Esophagus muscularis mucosa (tissue), 4 donors: ENCODE data around the gene SGIP1. TPM values are rescaled to one million over a fixed set of nuclear protein-coding genes. Genes with fewer than 3 reads are reported as not detected.
A peak's percentile ranks its signal among the peaks of the same experiment; 100 is the strongest.

ENCODE experiments used
- DNase-seq: peaks from one replicate; pipeline ENCODE4 v3.0.0-alpha.2; 2017; ENCODE audit errors: extremely low spot score
- H3K27ac ChIP-seq, 4 donors: fragments of 200-600 bp; sonication (generic); replicated peaks in 1 of 4; 1 replicate in 3 of 4; 2 replicates in 1 of 4; pipeline ENCODE4 v1.5.1; 2016 to 2019; ENCODE audit warnings: mild to moderate bottlenecking in 1 of 4
- H3K27me3 ChIP-seq, 4 donors: fragments of 200-600 bp; sonication (generic); one replicate each; pipeline versions ENCODE4 v1.5.1 to v1.6.0; 2016 to 2019
- H3K36me3 ChIP-seq, 4 donors: fragments of 200-600 bp; sonication (generic); one replicate each; pipeline ENCODE4 v1.5.1; 2016 to 2019
- H3K4me1 ChIP-seq, 4 donors: fragments of 200-600 bp; sonication (generic); one replicate each; pipeline ENCODE4 v1.5.1; 2016 to 2019
- H3K4me3 ChIP-seq, 4 donors: fragments of 200-600 bp; sonication (generic); 1 replicate in 2 of 4; 2 replicates in 2 of 4; pipeline ENCODE4 v1.5.1; 2016 to 2019; ENCODE audit warnings: mild to moderate bottlenecking in 4 of 4, moderate library complexity in 1 of 4
- H3K9me3 ChIP-seq, 4 donors: fragments of 200-600 bp; sonication (generic); 1 replicate in 3 of 4; 2 replicates in 1 of 4; pipeline ENCODE4 v1.5.1; 2016 to 2019
- EP300 ChIP-seq: sonication (generic); formaldehyde crosslinking; IDR thresholded peaks from one replicate; pipeline ENCODE4 v1.6.1; 2017; ENCODE audit warnings: antibody characterized with exemption
- POLR2A ChIP-seq: fragments of 450-650 bp; IDR thresholded peaks from one replicate; pipeline ENCODE4 v1.6.1; 2017; ENCODE audit warnings: antibody characterized with exemption, moderate library complexity, mild to moderate bottlenecking, low read depth
- POLR2AphosphoS5 ChIP-seq, 2 donors: sonication (generic); formaldehyde crosslinking; IDR thresholded peaks; one replicate each; pipeline ENCODE4 v1.6.1; 2017; ENCODE audit warnings: antibody characterized with exemption in 2 of 2
- WGBS: methylation state at CpG from one replicate; pipeline ENCODE4 v1.1.5; 2018; 5-methylcytosine and 5-hydroxymethylcytosine counted together
- intact Hi-C: fragments of 100-400 bp; cut with DNase I; formaldehyde crosslinking; loops from one replicate; pipeline ENCODE4 v1.15.1; 2023
- total RNA-seq, 4 donors: library from RNA; depleted of rRNA; stranded (reverse); fragments of >200 nt; gene quantifications; one replicate each; pipeline versions ENCODE4 v1.1.0 to v1.2.1, GENCODE V29; 2016
- TF ChIP-seq, protein P1 (sequence below), 3 experiments: fragments of 200-600 bp in 2 of 3; fragments of 450-650 bp in 1 of 3; sonication (generic) in 2 of 3; IDR thresholded peaks; one replicate each; pipeline ENCODE4 v1.5.1; 2017 to 2019; ENCODE audit warnings: antibody characterized with exemption in 3 of 3, mild to moderate bottlenecking in 2 of 3, moderate library complexity in 1 of 3

The SGIP1 gene
- total RNA-seq, 4 donors from 2014 or later = 9.1 to 16.2 (median 11.8) TPM

DNA sequence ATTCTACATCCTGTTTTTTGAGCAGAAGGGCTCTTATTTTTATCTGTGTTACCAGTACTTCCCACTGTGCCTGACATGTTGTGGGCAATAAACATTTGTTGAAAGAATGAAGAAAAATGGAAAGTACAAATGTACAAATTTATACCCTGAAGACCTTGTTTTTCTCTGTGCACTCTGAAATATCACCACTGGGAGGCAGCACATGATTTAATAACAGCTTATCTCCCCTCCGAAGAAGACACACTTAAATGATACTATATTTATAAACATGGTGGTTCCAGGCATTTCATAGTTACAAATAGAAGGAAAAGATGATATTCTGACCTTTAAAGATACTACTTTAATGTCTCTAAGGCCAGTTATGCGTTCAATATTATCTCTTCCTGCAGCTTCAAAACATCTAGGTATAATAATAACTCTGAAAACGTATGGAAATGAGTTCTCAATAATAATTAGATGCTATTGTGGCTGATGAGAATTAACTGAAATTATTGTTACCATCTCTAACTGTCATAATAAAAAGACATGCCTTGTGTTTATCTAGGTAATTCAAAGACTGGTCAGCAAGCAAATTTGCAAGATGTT lies 231.1 kb downstream of the SGIP1 start:
- Histone ChIP-seq H3K36me3 (no peaks in the 10 kb centered on the region), H3K9me3 (no peaks in the 10 kb centered on the region), H3K27me3 (no peaks in the 10 kb centered on the region), H3K4me1 (peaks cover 0 to 3% (median 0%) of the 10 kb centered on the region in 4 donors), H3K27ac (no peak overlapping the region), H3K4me3 (no peak overlapping the region)
- intact Hi-C loops = loop anchor here (2.0 to 10.0 kb wide), 2 partner anchors 384 to 450 kb away; no protein-coding TSS in a partner anchor
- no peak for TF ChIP-seq EP300
- TF ChIP-seq, protein P1, sequence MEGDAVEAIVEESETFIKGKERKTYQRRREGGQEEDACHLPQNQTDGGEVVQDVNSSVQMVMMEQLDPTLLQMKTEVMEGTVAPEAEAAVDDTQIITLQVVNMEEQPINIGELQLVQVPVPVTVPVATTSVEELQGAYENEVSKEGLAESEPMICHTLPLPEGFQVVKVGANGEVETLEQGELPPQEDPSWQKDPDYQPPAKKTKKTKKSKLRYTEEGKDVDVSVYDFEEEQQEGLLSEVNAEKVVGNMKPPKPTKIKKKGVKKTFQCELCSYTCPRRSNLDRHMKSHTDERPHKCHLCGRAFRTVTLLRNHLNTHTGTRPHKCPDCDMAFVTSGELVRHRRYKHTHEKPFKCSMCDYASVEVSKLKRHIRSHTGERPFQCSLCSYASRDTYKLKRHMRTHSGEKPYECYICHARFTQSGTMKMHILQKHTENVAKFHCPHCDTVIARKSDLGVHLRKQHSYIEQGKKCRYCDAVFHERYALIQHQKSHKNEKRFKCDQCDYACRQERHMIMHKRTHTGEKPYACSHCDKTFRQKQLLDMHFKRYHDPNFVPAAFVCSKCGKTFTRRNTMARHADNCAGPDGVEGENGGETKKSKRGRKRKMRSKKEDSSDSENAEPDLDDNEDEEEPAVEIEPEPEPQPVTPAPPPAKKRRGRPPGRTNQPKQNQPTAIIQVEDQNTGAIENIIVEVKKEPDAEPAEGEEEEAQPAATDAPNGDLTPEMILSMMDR (IDR thresholded peaks at IDR 0.05) = peak; percentile 69 to 77 (median 72)
- 23% methylated on average over 3 of the region's 3 CpGs for WGBS
- DNase-seq = no peak

DNA sequence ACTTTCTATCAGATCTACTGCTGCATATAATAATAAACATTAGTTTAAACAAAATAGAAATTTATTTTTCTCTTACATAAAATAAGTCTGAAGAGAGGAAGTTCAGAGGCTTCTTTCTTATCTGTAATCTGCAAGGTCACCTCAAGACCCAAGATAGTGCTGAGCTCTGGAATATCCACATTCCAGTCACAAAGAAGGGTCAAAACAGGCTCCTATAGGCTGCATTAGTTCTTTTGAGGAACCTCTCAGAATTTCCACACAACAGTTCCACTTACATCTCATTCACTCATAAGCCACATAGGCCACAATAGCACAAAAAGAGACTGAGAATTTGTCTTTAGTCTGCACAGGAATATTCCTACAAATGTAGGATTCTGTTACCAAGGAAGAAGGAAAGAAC lies 233.7 kb downstream of the SGIP1 start:
- Histone ChIP-seq H3K4me3 (no peak overlapping the region), H3K4me1 (peaks cover 0 to 3% (median 0%) of the 10 kb centered on the region in 4 donors), H3K27ac (no peak overlapping the region), H3K9me3 (no peaks in the 10 kb centered on the region), H3K27me3 (no peaks in the 10 kb centered on the region), H3K36me3 (no peaks in the 10 kb centered on the region)
- no peak for TF ChIP-seq POLR2AphosphoS5 (IDR thresholded peaks at IDR 0.05)
- TF ChIP-seq, protein P1 (IDR thresholded peaks at IDR 0.05) = no peak
- no peak for TF ChIP-seq POLR2A
- TF ChIP-seq EP300 = no peak
- no peak for DNase-seq
- intact Hi-C loops = loop anchor here (10.0 kb wide), 1 partner anchor 447 kb away; no protein-coding TSS in a partner anchor

DNA sequence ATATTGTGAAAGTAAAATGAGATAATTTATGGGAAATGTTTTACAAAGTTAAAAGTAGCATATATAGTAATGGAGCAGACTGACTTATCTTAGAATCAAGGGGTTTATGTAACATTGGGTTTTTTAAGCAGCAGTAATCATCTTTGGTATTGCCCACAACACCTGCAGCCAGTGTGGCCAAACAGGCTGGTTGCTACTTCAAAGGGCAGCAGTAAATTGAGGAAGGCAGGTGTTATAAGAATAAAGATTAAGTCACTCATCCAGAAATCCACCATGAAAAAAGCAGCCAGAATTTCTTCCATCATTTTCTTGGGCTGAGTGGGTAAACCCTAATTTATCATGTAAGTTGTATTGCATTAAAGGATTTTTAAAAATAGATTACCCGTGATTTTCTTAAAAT lies 235.0 kb downstream of the SGIP1 start:
- H3K4me3 ChIP-seq = no peak overlapping the region
- no peak for DNase-seq
- TF ChIP-seq, protein P1 (IDR thresholded peaks at IDR 0.05) = no peak
- TF ChIP-seq EP300 (no peak), POLR2A (no peak), POLR2AphosphoS5 (IDR thresholded peaks at IDR 0.05) (no peak)
- no peaks in the 10 kb centered on the region for H3K9me3 ChIP-seq
- 88% methylated on average over 1 of the region's 1 CpG for WGBS
- no peak overlapping the region for H3K27ac ChIP-seq
- no peaks in the 10 kb centered on the region for H3K27me3 ChIP-seq
- H3K36me3 ChIP-seq = no peaks in the 10 kb centered on the region
- peaks cover 0 to 3% (median 0%) of the 10 kb centered on the region in 4 donors for H3K4me1 ChIP-seq
- intact Hi-C loops = loop anchor here (10.0 kb wide), 1 partner anchor 446 kb away; no protein-coding TSS in a partner anchor

DNA sequence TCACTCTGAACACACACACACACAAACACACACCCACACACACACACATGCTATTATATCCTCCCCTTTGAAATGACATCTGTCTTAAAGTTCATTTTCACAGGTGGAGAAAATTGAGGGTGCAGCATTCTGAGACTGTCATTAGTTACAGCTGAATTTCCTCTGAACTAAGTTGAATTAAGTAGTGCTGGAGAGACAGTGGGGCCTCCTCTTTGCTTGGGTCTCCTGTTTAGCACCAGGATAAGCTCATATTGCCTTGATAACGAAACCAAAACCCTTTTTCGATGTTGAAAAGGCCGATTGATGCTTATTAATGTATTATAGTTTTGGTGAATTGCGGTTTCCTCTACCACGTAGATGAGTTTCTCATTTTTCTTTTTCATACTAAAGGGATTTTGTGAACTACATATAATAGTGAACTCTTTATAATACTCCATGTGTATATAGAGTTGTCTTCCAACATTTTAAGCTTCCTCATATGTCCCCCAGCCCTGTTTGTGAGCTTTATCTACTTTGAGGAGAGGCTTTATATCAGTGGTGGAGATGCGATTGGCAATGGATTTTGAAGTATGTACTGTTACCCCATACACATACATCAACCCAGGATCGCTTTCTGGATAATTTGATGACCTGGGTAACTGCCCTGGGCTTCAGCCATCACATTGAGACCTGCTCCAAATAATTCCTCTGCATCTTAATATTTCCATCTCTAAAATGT lies 235.7 kb downstream of the SGIP1 start:
- H3K4me1 ChIP-seq = peaks cover 0 to 3% (median 0%) of the 10 kb centered on the region in 4 donors
- 94% methylated on average over 7 of the region's 7 CpGs for WGBS
- no peak overlapping the region for H3K4me3 ChIP-seq
- H3K27me3 ChIP-seq = no peaks in the 10 kb centered on the region
- no peaks in the 10 kb centered on the region for H3K9me3 ChIP-seq
- intact Hi-C loops = loop anchor here (10.0 kb wide), 1 partner anchor 445 kb away; no protein-coding TSS in a partner anchor
- TF ChIP-seq, protein P1 (IDR thresholded peaks at IDR 0.05) = no peak
- TF ChIP-seq POLR2A (no peak), POLR2AphosphoS5 (IDR thresholded peaks at IDR 0.05) (no peak), EP300 (no peak)
- no peak overlapping the region for H3K27ac ChIP-seq
- no peaks in the 10 kb centered on the region for H3K36me3 ChIP-seq
- no peak for DNase-seq
